OCI-LY1 (cell line): ENCODE results near the gene SEC24B.
A peak's percentile ranks its signal among the peaks of the same experiment; 100 is the strongest.

Experiments used
- H2AFZ ChIP-seq: fragments of 200-600 bp; sonication (generic), shearing (Covaris generic); 2 replicates; pipeline ENCODE4 v1.6.0; 2014; ENCODE audit warnings: antibody characterized with exemption, mild to moderate bottlenecking, low read length
- H3F3A ChIP-seq: fragments of 200-600 bp; sonication (generic), shearing (Covaris generic); 2 replicates; pipeline ENCODE4 v1.6.0; 2014; ENCODE audit warnings: mild to moderate bottlenecking, antibody characterized with exemption, low read length, moderate library complexity; ENCODE audit not compliant: insufficient read depth
- H3K27ac ChIP-seq: fragments of 200-600 bp; sonication (generic); 2 replicates; pipeline ENCODE4 v1.5.1; 2014; ENCODE audit warnings: low read length, mixed run types, mild to moderate bottlenecking, low read depth; ENCODE audit not compliant: poor library complexity, severe bottlenecking
- H3K27me3 ChIP-seq: fragments of 200-600 bp; sonication (generic); 2 replicates; pipeline ENCODE4 v1.6.0; 2014; ENCODE audit warnings: antibody characterized with exemption, mild to moderate bottlenecking, low read length, moderate library complexity; ENCODE audit not compliant: insufficient read depth
- H3K36me3 ChIP-seq: fragments of 200-600 bp; sonication (generic); 2 replicates; pipeline ENCODE4 v1.6.1; 2014; ENCODE audit warnings: mild to moderate bottlenecking, antibody characterized with exemption, low read length, moderate library complexity, mixed read lengths; ENCODE audit not compliant: insufficient read depth
- H3K4me1 ChIP-seq: fragments of 200-600 bp; sonication (generic); 2 replicates; pipeline ENCODE4 v1.5.1; 2014; ENCODE audit warnings: mild to moderate bottlenecking, low read length, moderate library complexity; ENCODE audit not compliant: insufficient read depth, severe bottlenecking
- H3K4me2 ChIP-seq: fragments of 200-600 bp; sonication (generic), shearing (Covaris generic); 2 replicates; pipeline ENCODE4 v1.6.1; 2014; ENCODE audit warnings: low read length
- H3K4me3 ChIP-seq: fragments of 200-600 bp; sonication (generic); 2 replicates; pipeline ENCODE4 v1.5.1; 2014; ENCODE audit warnings: low read length, low read depth, mild to moderate bottlenecking, mixed read lengths; ENCODE audit not compliant: poor library complexity, severe bottlenecking
- H3K79me2 ChIP-seq: fragments of 200-600 bp; shearing (Covaris generic); 2 replicates; pipeline ENCODE4 v1.6.1; 2016; ENCODE audit warnings: mixed run types, low read length, mixed read lengths; ENCODE audit not compliant: insufficient read depth
- H3K9ac ChIP-seq: fragments of 200-600 bp; sonication (generic), shearing (Covaris generic); 2 replicates; pipeline ENCODE4 v1.6.1; 2014; ENCODE audit warnings: mild to moderate bottlenecking, low read length, mixed read lengths
- H3K9me2 ChIP-seq: fragments of 200-600 bp; sonication (generic), shearing (Covaris generic); 2 replicates; pipeline ENCODE4 v1.6.1; 2014; ENCODE audit warnings: low read depth, mild to moderate bottlenecking, low read length, mixed read lengths
- H3K9me3 ChIP-seq: fragments of 200-600 bp; shearing (Covaris generic); 2 replicates; pipeline ENCODE4 v1.6.1; 2014; ENCODE audit warnings: low read length, mixed read lengths
- H4K20me1 ChIP-seq: fragments of 200-600 bp; sonication (generic), shearing (Covaris generic); 2 replicates; pipeline ENCODE4 v1.6.0; 2016; ENCODE audit warnings: mild to moderate bottlenecking, low read length; ENCODE audit not compliant: insufficient read depth
- CTCF ChIP-seq: fragments of 200-600 bp; sonication (generic), shearing (Covaris generic); IDR thresholded peaks from 2 replicates; pipeline ENCODE4 v1.5.1; 2017; ENCODE audit warnings: mild to moderate bottlenecking, antibody characterized with exemption, low read length, moderate library complexity, mixed read lengths
- EZH2 ChIP-seq: fragments of 200-600 bp; sonication (generic), shearing (Covaris generic); IDR thresholded peaks from 2 replicates; pipeline ENCODE4 v1.8.0; 2017; ENCODE audit warnings: borderline replicate concordance, mixed run types, mild to moderate bottlenecking, antibody characterized with exemption, low read length, moderate library complexity, mixed read lengths

Gene SEC24B

DNA sequence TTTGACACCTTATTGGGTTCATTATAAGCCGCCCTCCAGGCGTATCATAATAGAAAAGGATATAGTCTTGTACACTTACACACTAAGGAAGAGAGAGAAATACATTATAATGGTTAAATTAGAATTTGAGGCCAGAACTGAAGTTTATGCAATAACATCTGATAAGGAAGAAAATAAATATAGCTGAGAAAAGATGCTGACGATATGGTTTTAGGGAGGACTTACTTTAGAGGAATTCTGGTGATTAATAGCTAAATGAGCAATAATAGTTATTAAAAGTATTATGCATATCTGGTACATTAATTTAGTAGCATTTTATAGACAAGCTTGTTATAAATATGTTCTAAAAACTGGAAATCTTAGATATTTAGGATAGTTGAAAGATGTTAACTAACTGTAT lies 138.5 kb downstream of the SEC24B start:
- Histone ChIP-seq H4K20me1 (no peaks in the 10 kb centered on the region), H3K4me1 (peaks cover 15% of the 10 kb centered on the region), H3K27ac (no peak overlapping the region), H3K79me2 (peaks cover 81% of the 10 kb centered on the region), H2AFZ (no peak overlapping the region), H3K9ac (no peak overlapping the region), H3K4me3 (no peak overlapping the region), H3K9me3 (no peaks in the 10 kb centered on the region), H3K9me2 (no peaks in the 10 kb centered on the region), H3F3A (no peaks in the 10 kb centered on the region), H3K36me3 (peaks cover 29% of the 10 kb centered on the region), H3K4me2 (no peak overlapping the region), H3K27me3 (no peaks in the 10 kb centered on the region)
- TF ChIP-seq CTCF (no peak), EZH2 (no peak)

GRCh38 chr4:109574443-109574850 lies 140.8 kb downstream of the SEC24B start:
- no peak for TF ChIP-seq EZH2
- TF ChIP-seq CTCF: peak; percentile 26; the same call in 1 of the 2 replicates
- Histone ChIP-seq H3K9me3 (no peaks in the 10 kb centered on the region), H3K27me3 (no peaks in the 10 kb centered on the region), H3K4me1 (no peaks in the 10 kb centered on the region), H3K4me3 (no peak overlapping the region), H3K79me2 (peaks cover 81% of the 10 kb centered on the region), H3K27ac (no peak overlapping the region), H4K20me1 (no peaks in the 10 kb centered on the region), H3K9me2 (no peaks in the 10 kb centered on the region), H3K9ac (no peak overlapping the region), H3F3A (no peaks in the 10 kb centered on the region), H3K36me3 (peaks cover 37% of the 10 kb centered on the region), H3K4me2 (no peak overlapping the region), H2AFZ (no peak overlapping the region)

GRCh38 chr4:109574931-109575804 lies 141.6 kb downstream of the SEC24B start:
- Histone ChIP-seq H3F3A (no peaks in the 10 kb centered on the region), H3K9me2 (no peaks in the 10 kb centered on the region), H3K27ac (no peak overlapping the region), H3K79me2 (peaks cover 77% of the 10 kb centered on the region), H4K20me1 (no peaks in the 10 kb centered on the region), H3K36me3 (peaks cover 36% of the 10 kb centered on the region), H3K4me2 (no peak overlapping the region), H3K27me3 (no peaks in the 10 kb centered on the region), H2AFZ (no peak overlapping the region), H3K9ac (no peak overlapping the region), H3K4me1 (no peaks in the 10 kb centered on the region), H3K4me3 (no peak overlapping the region), H3K9me3 (no peaks in the 10 kb centered on the region)
- TF ChIP-seq EZH2 (no peak), CTCF (no peak)
